HEK293 (cell line): ENCODE measurements around the gene KCNK1.

Source experiments
- EGR2 ChIP-seq: fragments of 450-650 bp; formaldehyde crosslinking; IDR thresholded peaks from 2 replicates; pipeline ENCODE4 v1.5.1; 2016; ENCODE audit warnings: low read depth, missing biosample characterization, missing genetic modification characterization
- GFI1B ChIP-seq: fragments of 450-650 bp; formaldehyde crosslinking; IDR thresholded peaks from 2 replicates; pipeline ENCODE4 v1.5.1; 2016; ENCODE audit warnings: missing biosample characterization, missing genetic modification characterization
- HOXC10 ChIP-seq: sonication (generic); formaldehyde crosslinking; IDR thresholded peaks from 2 replicates; pipeline ENCODE4 v1.8.1; 2023; ENCODE audit warnings: mild to moderate bottlenecking, missing genetic modification reagents
- KLF1 ChIP-seq: fragments of 450-650 bp; formaldehyde crosslinking; IDR thresholded peaks from 2 replicates; pipeline ENCODE4 v1.5.1; 2016; ENCODE audit warnings: missing biosample characterization, missing genetic modification characterization
- MZF1 ChIP-seq: fragments of 450-650 bp; formaldehyde crosslinking; IDR thresholded peaks from 2 replicates; pipeline ENCODE4 v1.5.1; 2017; ENCODE audit warnings: missing biosample characterization, missing genetic modification characterization, borderline replicate concordance
- OVOL3 ChIP-seq: fragments of 450-650 bp; formaldehyde crosslinking; IDR thresholded peaks from 2 replicates; pipeline ENCODE4 v1.5.1; 2016; ENCODE audit warnings: missing biosample characterization, missing genetic modification characterization
- SP3 ChIP-seq: fragments of 450-650 bp; formaldehyde crosslinking; IDR thresholded peaks from 2 replicates; pipeline ENCODE4 v1.5.1; 2016; ENCODE audit warnings: missing biosample characterization, missing genetic modification characterization
- WT1 ChIP-seq: fragments of 450-650 bp; formaldehyde crosslinking; IDR thresholded peaks from 2 replicates; pipeline ENCODE4 v1.5.1; 2016; ENCODE audit warnings: missing biosample characterization, missing genetic modification characterization
- ZBTB21 ChIP-seq: fragments of 450-650 bp; formaldehyde crosslinking; IDR thresholded peaks from 2 replicates; pipeline ENCODE4 v1.5.1; 2017; ENCODE audit warnings: missing biosample characterization, missing genetic modification characterization
- ZBTB8A ChIP-seq: fragments of 450-650 bp; formaldehyde crosslinking; IDR thresholded peaks from 2 replicates; pipeline ENCODE4 v1.5.1; 2016; ENCODE audit warnings: missing biosample characterization, missing genetic modification characterization
- ZFHX2 ChIP-seq: fragments of 450-650 bp; formaldehyde crosslinking; conservative IDR thresholded peaks from 2 replicates; pipeline ENCODE4 v1.5.1; 2016; ENCODE audit warnings: missing biosample characterization, missing genetic modification characterization
- ZFP3 ChIP-seq: fragments of 450-650 bp; formaldehyde crosslinking; IDR thresholded peaks from 2 replicates; pipeline ENCODE4 v1.5.1; 2016; ENCODE audit warnings: low read depth, missing biosample characterization, missing genetic modification characterization
- ZNF121 ChIP-seq: fragments of 450-650 bp; formaldehyde crosslinking; IDR thresholded peaks from 2 replicates; pipeline ENCODE4 v1.5.1; 2016; ENCODE audit warnings: missing biosample characterization, missing genetic modification characterization
- ZNF214 ChIP-seq: fragments of 450-650 bp; formaldehyde crosslinking; IDR thresholded peaks from 2 replicates; pipeline ENCODE4 v1.5.1; 2017; ENCODE audit warnings: missing biosample characterization, mild to moderate bottlenecking, missing genetic modification characterization, borderline replicate concordance
- ZNF366 ChIP-seq: fragments of 450-650 bp; formaldehyde crosslinking; conservative IDR thresholded peaks from 2 replicates; pipeline ENCODE4 v1.5.1; 2016; ENCODE audit warnings: missing biosample characterization, missing genetic modification characterization
- ZNF37A ChIP-seq: fragments of 450-650 bp; IDR thresholded peaks from 2 replicates; pipeline ENCODE4 v1.5.1; 2018; ENCODE audit warnings: missing biosample characterization, missing genetic modification characterization
- ZNF416 ChIP-seq: fragments of 450-650 bp; formaldehyde crosslinking; IDR thresholded peaks from 2 replicates; pipeline ENCODE4 v1.5.1; 2016; ENCODE audit warnings: missing biosample characterization, missing genetic modification characterization
- ZNF433 ChIP-seq: fragments of 450-650 bp; formaldehyde crosslinking; IDR thresholded peaks from 2 replicates; pipeline ENCODE4 v1.5.1; 2016; ENCODE audit warnings: missing biosample characterization, missing genetic modification characterization, low read depth
- ZNF488 ChIP-seq: fragments of 450-650 bp; formaldehyde crosslinking; IDR thresholded peaks from 2 replicates; pipeline ENCODE4 v1.5.1; 2016; ENCODE audit warnings: missing biosample characterization, missing genetic modification characterization
- ZNF549 ChIP-seq: fragments of 450-650 bp; IDR thresholded peaks from 2 replicates; pipeline ENCODE4 v1.5.1; 2018; ENCODE audit warnings: missing biosample characterization, missing genetic modification characterization, mild to moderate bottlenecking, inconsistent platforms, moderate library complexity
- ZNF561 ChIP-seq: fragments of 450-650 bp; IDR thresholded peaks from 2 replicates; pipeline ENCODE4 v1.5.1; 2018; ENCODE audit warnings: missing biosample characterization, missing genetic modification characterization, borderline replicate concordance
- ZNF600 ChIP-seq: fragments of 450-650 bp; formaldehyde crosslinking; IDR thresholded peaks from 2 replicates; pipeline ENCODE4 v1.5.1; 2016; ENCODE audit warnings: missing biosample characterization, missing genetic modification characterization
- ZNF626 ChIP-seq: fragments of 450-650 bp; sonication (Bioruptor Pico); formaldehyde crosslinking; IDR thresholded peaks from 2 replicates; pipeline ENCODE4 v1.5.1; 2018; ENCODE audit warnings: missing biosample characterization, missing genetic modification characterization, inconsistent platforms
- ZNF629 ChIP-seq: fragments of 450-650 bp; formaldehyde crosslinking; IDR thresholded peaks from 2 replicates; pipeline ENCODE4 v1.5.1; 2017; ENCODE audit warnings: missing biosample characterization, missing genetic modification characterization
- ZNF747 ChIP-seq: fragments of 450-650 bp; formaldehyde crosslinking; IDR thresholded peaks from 2 replicates; pipeline ENCODE4 v1.5.1; 2016; ENCODE audit warnings: missing biosample characterization, missing genetic modification characterization
- ZNF777 ChIP-seq: fragments of 450-650 bp; formaldehyde crosslinking; IDR thresholded peaks from 2 replicates; pipeline ENCODE4 v1.5.1; 2017; ENCODE audit warnings: missing biosample characterization, missing genetic modification characterization, borderline replicate concordance
- ZNF792 ChIP-seq: fragments of 450-650 bp; formaldehyde crosslinking; IDR thresholded peaks from 2 replicates; pipeline ENCODE4 v1.5.1; 2016; ENCODE audit warnings: missing biosample characterization, missing genetic modification characterization
- ZNF843 ChIP-seq: fragments of 450-650 bp; formaldehyde crosslinking; IDR thresholded peaks from 2 replicates; pipeline ENCODE4 v1.5.1; 2016; ENCODE audit warnings: missing biosample characterization, missing genetic modification characterization
- ZSCAN16 ChIP-seq: fragments of 450-650 bp; formaldehyde crosslinking; IDR thresholded peaks from 2 replicates; pipeline ENCODE4 v1.5.1; 2016; ENCODE audit warnings: missing biosample characterization, missing genetic modification characterization
- TF ChIP-seq, protein P1 (sequence below): fragments of 450-650 bp; formaldehyde crosslinking; conservative IDR thresholded peaks from 2 replicates; pipeline ENCODE4 v1.5.1; 2016; ENCODE audit warnings: low read depth, missing biosample characterization, missing genetic modification characterization
- TF ChIP-seq, protein P2 (sequence below): fragments of 450-650 bp; formaldehyde crosslinking; IDR thresholded peaks from 2 replicates; pipeline ENCODE4 v1.5.1; 2016; ENCODE audit warnings: missing biosample characterization, missing genetic modification characterization
- TF ChIP-seq, protein P3 (sequence below): fragments of 450-650 bp; formaldehyde crosslinking; IDR thresholded peaks from 2 replicates; pipeline ENCODE4 v1.5.1; 2017; ENCODE audit warnings: missing biosample characterization, missing genetic modification characterization

The KCNK1 gene

DNA sequence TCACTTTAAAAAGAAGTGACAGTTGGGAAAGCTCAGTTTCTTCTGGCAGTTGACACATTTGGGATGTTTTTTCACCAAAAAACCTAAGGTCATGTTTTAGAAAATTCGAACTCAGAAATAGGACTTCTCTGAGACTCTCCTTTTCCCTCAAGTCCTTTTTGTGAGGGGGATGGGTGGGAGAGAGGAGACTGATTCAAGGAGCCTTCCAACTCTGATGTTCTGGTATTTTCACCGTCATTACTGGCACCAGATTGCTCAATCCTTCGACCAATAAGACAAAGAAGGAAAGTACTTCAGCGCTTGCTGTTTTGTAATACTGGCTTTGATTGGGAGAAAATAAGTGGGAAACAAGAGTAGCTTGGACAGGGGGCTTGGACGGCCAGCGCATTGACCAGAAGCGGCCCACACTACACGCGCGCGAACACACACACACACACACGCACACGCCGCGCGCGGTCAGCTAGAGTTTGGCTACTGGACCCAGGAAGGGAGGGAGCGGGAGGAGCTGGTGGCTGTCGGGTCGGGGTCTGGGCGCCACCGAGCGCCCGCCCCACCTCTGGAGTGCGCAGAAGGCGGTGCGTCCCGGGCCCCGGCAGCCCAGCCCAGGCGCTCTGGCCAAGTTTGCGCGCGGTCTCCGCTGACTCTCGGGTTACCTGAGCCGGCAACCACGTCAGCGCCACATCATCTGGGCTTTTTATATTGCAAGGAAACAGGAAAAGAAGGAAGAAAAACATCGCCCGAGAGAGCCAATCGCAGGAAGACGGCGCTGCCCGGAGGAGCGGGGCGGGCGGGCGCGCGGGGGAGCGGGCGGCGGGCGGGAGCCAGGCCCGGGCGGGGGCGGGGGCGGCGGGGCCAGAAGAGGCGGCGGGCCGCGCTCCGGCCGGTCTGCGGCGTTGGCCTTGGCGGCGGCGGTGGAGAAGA lies at the start of gene KCNK1 (continued):
- TF ChIP-seq ZNF549 (no peak), ZNF561 (tag by site-specific recombination) (peak; percentile 80; the same call in 1 of the 2 replicates), MZF1 (tag by site-specific recombination) (no peak), ZNF37A (tag by site-specific recombination) (no peak), ZNF747 (tag by site-specific recombination) (no peak), ZBTB21 (tag by site-specific recombination) (peak; percentile 77), ZNF629 (tag by site-specific recombination) (peak; percentile 90), ZNF792 (tag by site-specific recombination) (peak; percentile 74; the same call in 1 of the 2 replicates), ZNF433 (tag by site-specific recombination) (no peak), HOXC10 (CRISPR knock-in tag) (peak; percentile 83; the same call in 1 of the 2 replicates), SP3 (tag by site-specific recombination) (peak; percentile 77), ZFHX2 (tag by site-specific recombination) (peak; percentile 69), ZNF777 (tag by site-specific recombination) (no peak; the same call in 1 of the 2 replicates), ZNF843 (tag by site-specific recombination) (peak; percentile 74), ZNF416 (tag by site-specific recombination) (no peak), ZBTB8A (peak; percentile 92), WT1 (peak; percentile 77), ZNF121 (tag by site-specific recombination) (0 out of 2 replicates have a peak, but pooled peaks have one; percentile 34), GFI1B (tag by site-specific recombination) (peak; percentile 28; the same call in 1 of the 2 replicates), ZFP3 (tag by site-specific recombination) (no peak), ZNF366 (tag by site-specific recombination) (peak; percentile 31; the same call in 1 of the 2 replicates), KLF1 (tag by site-specific recombination) (peak; percentile 30; the same call in 1 of the 2 replicates), ZSCAN16 (tag by site-specific recombination) (no peak), ZNF626 (tag by site-specific recombination) (no peak), ZNF600 (tag by site-specific recombination) (peak; percentile 92), ZNF214 (no peak), OVOL3 (tag by site-specific recombination) (no peak), ZNF488 (no peak), EGR2 (tag by site-specific recombination) (peak; percentile 40; the same call in 1 of the 2 replicates)
- TF ChIP-seq, protein P1, sequence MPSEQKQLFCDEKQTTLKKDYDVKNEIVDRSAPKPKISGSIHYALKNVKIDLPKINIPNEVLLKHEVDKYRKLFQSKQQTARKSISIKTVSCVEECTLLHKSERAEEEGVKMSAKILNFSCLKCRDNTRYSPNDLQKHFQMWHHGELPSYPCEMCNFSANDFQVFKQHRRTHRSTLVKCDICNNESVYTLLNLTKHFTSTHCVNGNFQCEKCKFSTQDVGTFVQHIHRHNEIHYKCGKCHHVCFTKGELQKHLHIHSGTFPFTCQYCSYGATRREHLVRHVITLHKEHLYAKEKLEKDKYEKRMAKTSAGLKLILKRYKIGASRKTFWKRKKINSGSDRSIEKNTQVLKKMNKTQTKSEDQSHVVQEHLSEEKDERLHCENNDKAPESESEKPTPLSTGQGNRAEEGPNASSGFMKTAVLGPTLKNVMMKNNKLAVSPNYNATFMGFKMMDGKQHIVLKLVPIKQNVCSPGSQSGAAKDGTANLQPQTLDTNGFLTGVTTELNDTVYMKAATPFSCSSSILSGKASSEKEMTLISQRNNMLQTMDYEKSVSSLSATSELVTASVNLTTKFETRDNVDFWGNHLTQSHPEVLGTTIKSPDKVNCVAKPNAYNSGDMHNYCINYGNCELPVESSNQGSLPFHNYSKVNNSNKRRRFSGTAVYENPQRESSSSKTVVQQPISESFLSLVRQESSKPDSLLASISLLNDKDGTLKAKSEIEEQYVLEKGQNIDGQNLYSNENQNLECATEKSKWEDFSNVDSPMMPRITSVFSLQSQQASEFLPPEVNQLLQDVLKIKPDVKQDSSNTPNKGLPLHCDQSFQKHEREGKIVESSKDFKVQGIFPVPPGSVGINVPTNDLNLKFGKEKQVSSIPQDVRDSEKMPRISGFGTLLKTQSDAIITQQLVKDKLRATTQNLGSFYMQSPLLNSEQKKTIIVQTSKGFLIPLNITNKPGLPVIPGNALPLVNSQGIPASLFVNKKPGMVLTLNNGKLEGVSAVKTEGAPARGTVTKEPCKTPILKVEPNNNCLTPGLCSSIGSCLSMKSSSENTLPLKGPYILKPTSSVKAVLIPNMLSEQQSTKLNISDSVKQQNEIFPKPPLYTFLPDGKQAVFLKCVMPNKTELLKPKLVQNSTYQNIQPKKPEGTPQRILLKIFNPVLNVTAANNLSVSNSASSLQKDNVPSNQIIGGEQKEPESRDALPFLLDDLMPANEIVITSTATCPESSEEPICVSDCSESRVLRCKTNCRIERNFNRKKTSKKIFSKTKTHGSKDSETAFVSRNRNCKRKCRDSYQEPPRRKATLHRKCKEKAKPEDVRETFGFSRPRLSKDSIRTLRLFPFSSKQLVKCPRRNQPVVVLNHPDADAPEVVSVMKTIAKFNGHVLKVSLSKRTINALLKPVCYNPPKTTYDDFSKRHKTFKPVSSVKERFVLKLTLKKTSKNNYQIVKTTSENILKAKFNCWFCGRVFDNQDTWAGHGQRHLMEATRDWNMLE = peak; percentile 43; the same call in 1 of the 2 replicates
- TF ChIP-seq, protein P2, sequence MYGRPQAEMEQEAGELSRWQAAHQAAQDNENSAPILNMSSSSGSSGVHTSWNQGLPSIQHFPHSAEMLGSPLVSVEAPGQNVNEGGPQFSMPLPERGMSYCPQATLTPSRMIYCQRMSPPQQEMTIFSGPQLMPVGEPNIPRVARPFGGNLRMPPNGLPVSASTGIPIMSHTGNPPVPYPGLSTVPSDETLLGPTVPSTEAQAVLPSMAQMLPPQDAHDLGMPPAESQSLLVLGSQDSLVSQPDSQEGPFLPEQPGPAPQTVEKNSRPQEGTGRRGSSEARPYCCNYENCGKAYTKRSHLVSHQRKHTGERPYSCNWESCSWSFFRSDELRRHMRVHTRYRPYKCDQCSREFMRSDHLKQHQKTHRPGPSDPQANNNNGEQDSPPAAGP (tag by site-specific recombination) = peak; percentile 74
- TF ChIP-seq, protein P3, sequence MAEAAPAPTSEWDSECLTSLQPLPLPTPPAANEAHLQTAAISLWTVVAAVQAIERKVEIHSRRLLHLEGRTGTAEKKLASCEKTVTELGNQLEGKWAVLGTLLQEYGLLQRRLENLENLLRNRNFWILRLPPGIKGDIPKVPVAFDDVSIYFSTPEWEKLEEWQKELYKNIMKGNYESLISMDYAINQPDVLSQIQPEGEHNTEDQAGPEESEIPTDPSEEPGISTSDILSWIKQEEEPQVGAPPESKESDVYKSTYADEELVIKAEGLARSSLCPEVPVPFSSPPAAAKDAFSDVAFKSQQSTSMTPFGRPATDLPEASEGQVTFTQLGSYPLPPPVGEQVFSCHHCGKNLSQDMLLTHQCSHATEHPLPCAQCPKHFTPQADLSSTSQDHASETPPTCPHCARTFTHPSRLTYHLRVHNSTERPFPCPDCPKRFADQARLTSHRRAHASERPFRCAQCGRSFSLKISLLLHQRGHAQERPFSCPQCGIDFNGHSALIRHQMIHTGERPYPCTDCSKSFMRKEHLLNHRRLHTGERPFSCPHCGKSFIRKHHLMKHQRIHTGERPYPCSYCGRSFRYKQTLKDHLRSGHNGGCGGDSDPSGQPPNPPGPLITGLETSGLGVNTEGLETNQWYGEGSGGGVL (tag by site-specific recombination) = peak; percentile 71
